Ecto neural progenitor cell (in vitro differentiated cells): ENCODE results near the gene DUSP12.
"Not testable (repeated sequence)": the region's sequence is repeated elsewhere in the genome, so short reads cannot be mapped to it uniquely, and the experiment has no call there.

Experiments
- DNase-seq: peaks from one replicate; pipeline ENCODE4 v3.0.0-alpha.2; 2018; ENCODE audit warnings: low spot score

The DUSP12 gene

GRCh38 chr1:161727256-161727924 lies 22.2 kb upstream of the DUSP12 start:
- no peak for DNase-seq

- DNase-seq, result no peak
Observed at GRCh38 chr1:161728376-161729226, 21.0 kb upstream of the DUSP12 start.

GRCh38 chr1:161730050-161730564 lies 19.5 kb upstream of the DUSP12 start:
- no peak for DNase-seq

GRCh38 chr1:161731241-161731640 lies 18.3 kb upstream of the DUSP12 start:
- DNase-seq, result no peak

- no peak for DNase-seq
Observed at GRCh38 chr1:161731981-161732718, 17.4 kb upstream of the DUSP12 start.

GRCh38 chr1:161733526-161733925 lies 16.1 kb upstream of the DUSP12 start:
- no peak for DNase-seq

- no peak for DNase-seq
Observed at GRCh38 chr1:161735837-161736236, 13.7 kb upstream of the DUSP12 start.

- no peak for DNase-seq
Observed at GRCh38 chr1:161736335-161736969, 13.1 kb upstream of the DUSP12 start.

- no peak for DNase-seq
Observed at GRCh38 chr1:161737625-161738024, 12.0 kb upstream of the DUSP12 start.

- DNase-seq, result no peak
Observed at GRCh38 chr1:161738627-161739287, 10.8 kb upstream of the DUSP12 start.

GRCh38 chr1:161739865-161740566 lies 9.6 kb upstream of the DUSP12 start:
- no peak for DNase-seq

GRCh38 chr1:161740921-161741320 lies 8.7 kb upstream of the DUSP12 start:
- DNase-seq, result no peak

- no peak for DNase-seq
Observed at GRCh38 chr1:161743231-161743630, 6.4 kb upstream of the DUSP12 start.

GRCh38 chr1:161747801-161748200 lies 1.8 kb upstream of the DUSP12 start:
- no peak for DNase-seq

- DNase-seq, result no peak
Observed at GRCh38 chr1:161763522-161764098, 14.0 kb downstream of the DUSP12 start.

GRCh38 chr1:161766102-161766981 lies 16.8 kb downstream of the DUSP12 start, which contains the start of gene ATF6:
TSS of gene ATF6 (plus strand) at chr1:161766320. CDS start at chr1:161766361, 41 bp downstream.
- peak; percentile 83 for DNase-seq

GRCh38 chr1:161768461-161768860 lies 18.9 kb downstream of the DUSP12 start:
- DNase-seq, result no peak

GRCh38 chr1:161768986-161769672 lies 19.5 kb downstream of the DUSP12 start:
- no peak for DNase-seq

GRCh38 chr1:161769673-161770045 lies 20.1 kb downstream of the DUSP12 start:
- DNase-seq, result not testable (repeated sequence)
